HK-2 (cell line): ENCODE data around the gene GSDME.

Experiments used
- DNase-seq: peaks from one replicate; pipeline ENCODE4 v3.0.0-alpha.2; 2018; ENCODE audit not compliant: unreplicated experiment

The GSDME gene

DNA sequence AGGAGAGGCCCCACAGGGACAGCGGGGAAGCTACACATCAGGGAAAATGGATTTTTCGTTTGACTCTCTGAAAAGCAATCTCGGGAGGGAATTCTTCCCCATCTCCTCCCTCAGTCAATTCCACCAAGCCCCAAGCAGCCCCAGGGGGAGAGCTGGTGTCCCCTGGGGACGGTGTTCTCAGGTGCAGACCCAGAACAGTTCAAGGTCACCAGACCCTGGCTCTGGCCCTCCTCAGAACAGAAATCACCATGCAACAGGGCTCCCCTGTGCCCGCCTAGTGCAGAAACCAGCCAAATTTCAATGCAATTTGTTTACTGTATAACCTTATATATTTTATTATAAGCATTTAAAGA is 34.1 kb downstream of the GSDME start:
- DNase-seq = no peak

GRCh38 chr7:24722386-24723177 is 34.7 kb downstream of the GSDME start:
- no peak for DNase-seq

DNA sequence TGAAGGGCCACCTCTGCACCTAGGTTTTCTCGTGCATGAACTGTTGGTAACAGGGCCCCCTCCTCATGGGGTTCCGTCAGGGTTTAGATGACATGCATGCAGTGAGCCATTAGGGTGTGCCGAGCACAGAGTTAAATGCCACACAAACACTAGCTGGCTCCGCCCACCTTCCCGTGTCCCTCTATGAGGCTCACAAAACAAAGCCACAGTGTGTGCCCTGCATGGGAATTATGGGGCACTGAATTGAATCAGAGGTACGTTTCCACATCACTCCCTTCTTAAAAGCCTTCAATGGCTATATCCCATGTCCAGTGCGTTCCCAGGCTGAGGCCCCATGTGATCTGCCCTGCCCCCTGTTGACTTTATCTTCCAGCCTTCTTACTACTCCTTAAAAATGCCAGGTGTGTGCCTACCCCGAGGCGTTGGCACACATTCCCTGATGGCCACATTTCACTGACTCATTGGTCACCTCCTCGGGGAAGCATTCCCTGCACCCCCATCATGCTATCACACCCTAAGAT is 35.7 kb downstream of the GSDME start:
- DNase-seq = no peak

DNA sequence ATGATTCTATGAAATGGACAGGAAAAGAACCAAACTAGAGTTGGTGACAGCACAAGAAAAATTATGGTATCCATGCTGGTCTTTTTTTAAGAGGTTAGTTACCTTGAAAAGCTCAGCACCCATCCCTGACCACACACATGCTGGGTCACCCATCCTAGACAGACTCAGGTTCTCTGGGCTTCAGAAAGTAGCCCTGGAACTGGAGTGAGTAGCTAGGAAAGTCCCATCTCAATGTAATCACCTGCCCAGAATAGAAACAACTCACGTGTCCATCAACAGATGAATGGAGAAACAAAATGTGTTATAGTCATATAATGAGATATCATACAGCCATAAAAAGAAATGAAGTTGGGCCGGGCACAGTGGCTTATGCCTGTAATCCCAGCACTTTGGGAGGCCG is 37.0 kb downstream of the GSDME start:
- no peak for DNase-seq

- no peak for DNase-seq
Measured at GRCh38 chr7:24718977-24719491, 38.2 kb downstream of the GSDME start.

DNA sequence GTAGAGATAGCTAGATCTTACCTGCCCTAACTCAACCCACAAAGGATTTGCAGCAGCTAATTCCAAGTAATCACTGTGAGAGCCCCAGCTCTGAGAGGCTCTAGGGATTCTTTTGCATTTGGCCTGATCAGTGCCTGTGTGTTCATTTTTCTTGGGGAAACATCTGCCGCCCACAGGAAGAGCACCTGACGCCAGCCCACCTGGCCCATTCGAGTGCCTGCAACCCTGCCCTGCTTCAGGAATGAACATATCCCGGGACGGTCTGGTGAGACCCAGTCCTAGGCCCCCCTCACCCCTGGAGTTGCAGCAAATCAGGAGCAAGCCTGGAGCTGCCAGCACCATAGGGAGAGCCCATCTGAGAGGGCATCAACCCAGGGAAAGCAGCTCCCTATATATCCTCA is 38.8 kb downstream of the GSDME start:
- no peak for DNase-seq

GRCh38 chr7:24717694-24718320 is 39.5 kb downstream of the GSDME start:
- DNase-seq = no peak

GRCh38 chr7:24717247-24717622 is 40.0 kb downstream of the GSDME start:
- DNase-seq = no peak

DNA sequence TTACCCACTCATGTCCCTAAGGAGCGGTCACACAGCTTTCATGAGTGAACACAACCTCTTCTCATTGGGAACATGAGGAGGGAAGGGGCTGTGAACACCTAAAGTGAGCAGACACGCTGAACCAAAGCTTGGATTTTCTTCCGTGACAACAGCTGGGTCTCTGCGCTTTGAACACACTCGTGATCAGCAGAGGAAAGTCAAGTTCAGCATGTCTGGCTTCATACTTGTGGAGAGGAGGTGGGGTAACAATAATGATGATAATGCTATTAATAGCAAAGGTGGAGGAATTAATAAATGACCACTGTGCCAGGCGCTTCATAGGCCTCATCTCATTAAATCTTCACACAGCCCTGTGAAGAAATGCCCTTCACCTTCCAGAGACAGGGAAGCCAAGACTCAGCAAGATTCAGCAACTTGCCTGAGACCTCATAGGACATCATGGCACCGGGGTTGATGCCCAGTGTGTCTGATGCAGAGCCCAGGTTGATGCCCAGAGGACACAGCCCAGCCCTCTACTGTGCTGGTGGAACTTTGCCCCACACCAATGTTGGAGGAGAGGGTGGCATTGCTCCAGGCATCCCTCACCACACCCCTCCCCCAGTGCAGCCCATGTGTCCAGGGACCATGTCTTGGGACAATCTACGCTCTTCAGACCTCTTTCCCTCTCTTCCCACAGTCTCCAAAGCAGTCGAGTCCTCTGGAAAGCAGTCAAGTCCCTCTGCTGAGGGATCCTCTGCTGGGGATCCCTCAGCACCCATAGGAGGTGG is 40.6 kb downstream of the GSDME start:
- no peak for DNase-seq

DNA sequence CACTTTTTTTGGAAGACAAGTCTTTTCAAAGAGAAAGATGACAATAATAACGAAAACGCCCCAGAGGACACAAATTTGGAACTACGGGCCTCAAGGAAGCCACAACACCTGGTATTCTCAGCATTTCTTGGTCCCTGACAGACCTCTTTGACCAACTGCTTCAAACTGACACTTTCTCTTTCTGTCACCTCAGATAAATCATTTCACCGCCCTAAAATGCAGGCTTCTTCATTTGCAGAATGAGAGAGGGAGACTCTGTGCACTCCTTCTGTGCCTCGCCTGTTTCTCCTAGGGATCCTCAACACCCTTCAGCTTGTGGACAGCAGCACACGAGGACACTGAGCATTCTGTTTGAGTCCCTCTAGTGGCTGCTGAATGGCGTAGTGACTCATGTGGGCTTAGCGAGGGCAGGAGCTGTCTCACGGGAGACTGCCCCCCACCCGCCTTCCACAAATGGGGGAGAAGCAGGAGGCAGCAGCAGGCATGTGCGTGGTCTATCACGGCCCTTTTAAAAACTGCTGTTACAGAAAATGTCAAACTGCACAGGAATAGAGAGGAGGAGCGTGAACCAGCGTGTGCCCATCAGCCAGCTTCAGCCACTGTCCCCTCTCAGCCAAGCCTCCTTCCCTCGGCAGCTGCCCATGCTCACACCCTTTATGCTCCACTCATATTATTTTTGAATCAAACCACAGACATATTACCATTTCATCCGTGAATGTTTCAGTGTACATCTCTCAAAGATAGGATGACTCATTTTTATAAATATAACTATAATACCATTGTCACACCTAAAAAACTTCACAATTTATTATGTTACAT is 41.4 kb downstream of the GSDME start:
- no peak for DNase-seq

- DNase-seq = no peak
Measured at GRCh38 chr7:24715171-24715570, 42.1 kb downstream of the GSDME start.

- no peak for DNase-seq
Measured at GRCh38 chr7:24714676-24715010, 42.6 kb downstream of the GSDME start.

DNA sequence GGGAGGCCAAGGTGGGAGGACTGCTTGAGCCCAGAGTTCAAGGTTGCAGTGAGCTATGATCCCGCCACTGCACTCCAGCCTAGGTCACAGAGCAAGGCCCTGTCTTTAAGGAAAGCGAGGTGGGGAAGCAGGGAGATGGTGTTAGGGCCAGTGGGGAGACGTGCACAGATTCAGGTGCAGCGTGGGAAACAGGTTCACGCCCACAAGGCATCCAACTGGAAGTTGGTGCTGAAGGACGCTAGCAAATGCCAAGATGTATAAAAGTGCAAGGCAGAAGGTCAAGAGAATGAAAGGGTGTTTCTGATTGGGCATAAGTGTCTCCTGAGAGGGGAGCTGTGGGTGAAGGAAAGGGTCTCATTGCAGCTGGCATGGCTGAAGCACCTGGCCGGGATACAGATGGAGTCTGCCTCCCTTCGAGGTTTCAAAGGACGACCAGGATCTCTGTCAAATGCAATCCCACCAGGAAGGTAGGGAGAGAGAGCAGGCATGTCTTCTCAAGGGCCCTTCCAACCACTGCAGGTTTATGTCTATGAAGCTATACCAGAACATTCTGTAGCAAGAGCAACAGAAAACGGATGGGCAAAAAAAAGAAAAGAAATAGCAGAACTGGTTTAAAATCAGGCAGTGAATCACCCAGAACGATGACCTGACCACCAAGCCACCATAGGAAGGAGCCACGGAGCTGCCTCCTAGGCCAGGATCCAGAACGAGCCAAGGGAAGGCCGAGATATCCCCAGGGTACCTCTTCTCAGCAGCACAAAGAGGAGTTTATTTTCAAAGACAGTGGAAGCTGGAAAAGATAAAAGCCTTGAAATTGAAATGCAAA is 43.2 kb downstream of the GSDME start:
- DNase-seq = no peak

- no peak for DNase-seq
Measured at GRCh38 chr7:24713039-24713793, 44.0 kb downstream of the GSDME start.

- DNase-seq = no peak
Measured at GRCh38 chr7:24709585-24710360, 47.5 kb downstream of the GSDME start.

- DNase-seq = no peak
Measured at GRCh38 chr7:24709051-24709450, 48.2 kb downstream of the GSDME start.

- DNase-seq = no peak
Measured at GRCh38 chr7:24707988-24708615, 49.2 kb downstream of the GSDME start.

DNA sequence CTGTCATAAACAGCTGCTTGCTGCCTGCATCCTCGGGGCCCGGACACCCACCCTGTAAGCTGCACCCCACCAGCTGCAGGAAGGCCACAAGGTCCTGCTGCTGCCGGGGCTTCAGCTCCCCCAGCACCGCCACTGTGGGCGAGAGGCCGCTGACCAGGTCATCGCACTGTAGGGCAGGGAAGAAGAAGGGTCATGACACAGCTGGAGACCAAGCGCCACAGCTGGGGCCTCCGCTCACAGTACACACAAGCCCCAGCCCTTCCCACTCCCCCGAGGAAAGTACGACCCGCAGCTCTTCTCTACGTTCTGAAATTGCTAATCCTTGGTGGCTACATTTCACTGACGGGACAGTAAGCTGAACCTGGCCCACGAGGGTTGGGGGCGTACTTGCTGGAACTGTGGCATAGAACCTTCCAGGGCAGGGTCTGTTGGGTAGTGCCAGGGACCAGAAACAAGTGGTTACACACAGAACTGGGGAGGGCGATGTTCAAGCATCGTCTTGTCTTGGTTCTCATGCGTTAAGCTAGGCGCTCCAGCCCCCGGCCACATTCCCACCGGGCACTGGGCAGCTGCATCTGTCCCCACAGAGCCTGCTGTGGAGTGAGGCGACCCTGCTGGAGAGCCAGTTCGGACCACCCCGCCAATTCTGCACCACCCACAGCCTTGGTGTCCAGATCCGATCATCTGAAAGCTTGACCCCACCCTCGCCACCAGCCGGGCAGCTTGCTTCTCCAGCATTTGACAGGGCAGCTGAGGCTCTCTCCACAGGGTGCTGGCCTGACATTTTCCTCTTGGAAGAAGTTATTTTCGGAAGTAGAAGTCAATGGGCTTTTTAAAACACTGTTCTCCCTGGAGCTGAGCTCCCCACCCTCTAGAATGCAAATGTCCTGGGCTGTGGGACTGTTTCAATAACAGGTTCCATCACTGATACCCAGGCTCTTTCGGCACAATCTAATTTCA is 50.8 kb downstream of the GSDME start:
- no peak for DNase-seq
